ENCODE results near the gene CA5A. TPM values are rescaled to one million over a fixed set of nuclear protein-coding genes. Genes with fewer than 3 reads are reported as not detected.
A peak's percentile ranks its signal among the peaks of the same experiment; 100 is the strongest.

CA5A gene
- total and polyA plus RNA-seq, 9 donors = 0.02 to 0.05 TPM; not detected in 7

DNA sequence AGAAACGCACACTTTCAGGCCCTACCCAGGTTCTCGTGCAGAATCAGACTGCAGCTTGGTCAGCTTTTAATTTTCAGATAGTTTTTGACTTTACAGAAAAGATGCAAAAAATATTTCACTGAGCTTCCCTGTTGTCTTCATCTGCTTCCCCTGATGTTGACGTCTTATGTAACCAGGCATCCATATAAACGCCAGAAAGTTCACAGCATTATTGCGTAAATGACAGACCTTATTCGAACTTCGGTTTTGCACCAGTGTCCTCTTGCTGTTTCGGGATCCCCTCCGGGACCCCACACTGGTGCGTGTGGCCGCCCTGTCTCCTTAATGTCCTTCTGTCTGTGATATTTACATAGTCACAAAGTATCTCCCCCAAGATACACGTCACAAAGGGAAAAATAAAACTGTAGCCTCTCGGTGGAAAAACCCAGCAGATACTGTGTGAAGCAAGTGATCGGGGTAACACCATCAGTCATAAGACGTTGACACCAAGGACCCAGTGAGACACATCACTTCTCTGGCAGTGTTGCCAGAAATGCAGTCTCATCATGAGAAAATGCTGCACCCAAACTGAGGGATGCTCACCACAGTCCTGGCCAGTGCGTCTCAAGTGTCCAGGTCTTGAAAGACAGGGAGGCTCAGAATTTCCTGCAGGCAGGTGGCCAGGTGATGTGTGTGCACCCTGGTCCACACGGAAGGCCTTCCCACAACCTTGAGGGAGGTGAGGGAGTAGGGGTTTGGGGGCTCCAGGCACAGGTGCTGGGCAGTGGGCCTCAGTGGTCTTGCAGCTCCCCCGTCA is 19.2 kb upstream of the CA5A start:
- 84 to 86% (median 85%) methylated on average over 18 of the region's 18 CpGs for WGBS, 3 donors
- Histone ChIP-seq H3K27me3 (no peaks in the 10 kb centered on the region), H3K9me3 (no peaks in the 10 kb centered on the region), H3K27ac (no peak overlapping the region), H3K36me3 (no peaks in the 10 kb centered on the region), H3K4me1 (ENCODE audit: insufficient read depth) (peaks cover 6% of the 10 kb centered on the region), H3K4me3 (no peak overlapping the region)
- intact Hi-C loops (cut with DNase I) = no loop called here
- DNase-seq = peak in 1 of 5 donors; percentile 10
- TF ChIP-seq POLR2A (IDR thresholded peaks at IDR 0.05) (no peak), CTCF (IDR thresholded peaks at IDR 0.05) (no peak), EP300 (IDR thresholded peaks at IDR 0.05) (no peak)

DNA sequence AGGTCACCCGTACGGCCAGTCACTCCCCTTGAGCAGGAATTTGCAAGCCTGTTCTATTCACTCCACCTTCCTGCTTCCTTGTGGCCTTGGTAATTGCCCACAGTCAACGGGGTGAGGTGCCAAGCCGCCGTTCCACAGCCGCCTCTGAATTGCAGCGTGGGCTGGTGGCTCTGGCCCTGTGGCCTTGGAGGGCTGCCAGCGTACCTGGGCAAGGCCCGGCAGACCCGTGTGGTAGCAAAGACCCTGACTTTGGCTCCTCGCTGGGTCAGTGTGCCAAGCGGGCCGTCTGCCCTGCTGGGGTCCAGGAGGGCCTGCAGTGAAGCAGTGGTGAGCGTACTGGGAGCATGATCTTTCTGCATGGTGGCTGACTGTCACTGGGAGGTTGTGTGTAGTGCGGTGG is 18.5 kb upstream of the CA5A start:
- Histone ChIP-seq H3K9me3 (no peaks in the 10 kb centered on the region), H3K27me3 (no peaks in the 10 kb centered on the region), H3K4me3 (no peak overlapping the region), H3K36me3 (no peaks in the 10 kb centered on the region), H3K27ac (no peak overlapping the region), H3K4me1 (ENCODE audit: insufficient read depth) (peaks cover 6% of the 10 kb centered on the region)
- no peak for TF ChIP-seq POLR2A (IDR thresholded peaks at IDR 0.05)
- TF ChIP-seq CTCF (IDR thresholded peaks at IDR 0.05) = no peak
- no peak for TF ChIP-seq EP300 (IDR thresholded peaks at IDR 0.05)
- WGBS, 3 donors = 66 to 69% (median 69%) methylated on average over 15 of the region's 15 CpGs
- DNase-seq = peak in 2 of 5 donors; percentile 45 to 47
- intact Hi-C loops (cut with DNase I) = no loop called here

- TF ChIP-seq POLR2A (IDR thresholded peaks at IDR 0.05) = no peak
- Histone ChIP-seq H3K27me3 (no peaks in the 10 kb centered on the region), H3K9me3 (no peaks in the 10 kb centered on the region), H3K36me3 (no peaks in the 10 kb centered on the region), H3K27ac (no peak overlapping the region), H3K4me3 (no peak overlapping the region), H3K4me1 (ENCODE audit: insufficient read depth) (peaks cover 6% of the 10 kb centered on the region)
- DNase-seq = no peak
- WGBS, 3 donors = 71 to 79% (median 75%) methylated on average over 14 of the region's 14 CpGs
- intact Hi-C loops (cut with DNase I) = no loop called here
These were observed 18.0 kb upstream of the CA5A start for GRCh38 chr16:87954361-87954760.

DNA sequence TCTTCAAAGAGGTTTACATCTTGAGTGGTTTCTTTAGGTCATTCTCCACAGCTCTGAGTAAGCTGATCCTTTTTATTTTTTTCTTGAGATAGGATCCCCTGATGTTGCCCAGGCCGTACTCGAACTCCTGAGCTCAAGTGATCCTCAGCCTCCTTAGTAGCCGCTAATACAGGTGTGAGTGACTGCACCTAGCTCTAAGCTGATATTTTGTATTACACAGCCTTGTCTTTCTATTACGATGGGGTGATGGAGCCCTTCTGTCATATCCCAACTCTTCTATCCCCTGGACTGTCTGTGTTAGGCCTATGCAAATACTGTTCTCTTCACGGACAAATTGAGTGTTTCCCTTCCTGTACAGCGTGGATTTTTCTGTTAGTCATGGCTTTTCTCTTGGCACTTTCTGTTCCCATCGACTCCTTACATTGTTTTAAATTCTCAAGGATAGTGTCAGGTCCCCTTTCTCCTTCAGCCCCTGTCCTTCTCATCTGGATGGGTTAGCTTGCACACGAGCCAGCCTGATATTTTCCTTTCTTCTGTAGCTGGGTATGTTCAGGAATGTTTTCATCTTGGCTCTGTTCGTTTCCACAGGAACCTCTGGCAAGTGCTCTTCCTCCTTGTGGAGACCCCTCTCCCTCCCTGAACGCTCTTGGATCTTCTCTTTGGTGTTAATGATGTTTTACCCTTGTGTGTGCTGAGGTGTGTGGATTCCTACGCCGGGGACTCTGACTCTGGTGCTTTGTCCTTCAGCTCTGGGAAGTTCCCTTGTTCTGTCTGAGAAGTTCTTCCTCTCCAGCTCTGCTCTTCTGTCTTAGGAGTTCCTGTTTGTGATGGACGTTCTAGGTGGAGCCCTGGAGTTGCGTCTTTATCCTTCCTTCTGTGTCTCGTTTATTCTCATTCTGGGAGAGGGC is 17.2 kb upstream of the CA5A start:
- H3K4me3 ChIP-seq = no peak overlapping the region
- DNase-seq = no peak
- TF ChIP-seq POLR2A (IDR thresholded peaks at IDR 0.05) = no peak
- no peak for TF ChIP-seq CTCF (IDR thresholded peaks at IDR 0.05)
- TF ChIP-seq EP300 (IDR thresholded peaks at IDR 0.05) = no peak
- H3K4me1 ChIP-seq (ENCODE audit: insufficient read depth) = peaks cover 6% of the 10 kb centered on the region
- H3K9me3 ChIP-seq = no peaks in the 10 kb centered on the region
- no peaks in the 10 kb centered on the region for H3K36me3 ChIP-seq
- no peaks in the 10 kb centered on the region for H3K27me3 ChIP-seq
- peak overlapping the region in 1 of 2 donors; percentile 37 for H3K27ac ChIP-seq
- intact Hi-C loops (cut with DNase I) = no loop called here
- 65 to 69% (median 66%) methylated on average over 15 of the region's 15 CpGs for WGBS, 3 donors
